ENCODE data around the gene DYNLT1. TPM values are rescaled to one million over a fixed set of nuclear protein-coding genes. Genes with fewer than 3 reads are reported as not detected.
"Not testable (repeated sequence)": the region's sequence is repeated elsewhere in the genome, so short reads cannot be mapped to it uniquely, and the experiment has no call there.

Gene DYNLT1
- total RNA-seq = 10 to 100 TPM; 70.9 to 74.2 TPM

DNA sequence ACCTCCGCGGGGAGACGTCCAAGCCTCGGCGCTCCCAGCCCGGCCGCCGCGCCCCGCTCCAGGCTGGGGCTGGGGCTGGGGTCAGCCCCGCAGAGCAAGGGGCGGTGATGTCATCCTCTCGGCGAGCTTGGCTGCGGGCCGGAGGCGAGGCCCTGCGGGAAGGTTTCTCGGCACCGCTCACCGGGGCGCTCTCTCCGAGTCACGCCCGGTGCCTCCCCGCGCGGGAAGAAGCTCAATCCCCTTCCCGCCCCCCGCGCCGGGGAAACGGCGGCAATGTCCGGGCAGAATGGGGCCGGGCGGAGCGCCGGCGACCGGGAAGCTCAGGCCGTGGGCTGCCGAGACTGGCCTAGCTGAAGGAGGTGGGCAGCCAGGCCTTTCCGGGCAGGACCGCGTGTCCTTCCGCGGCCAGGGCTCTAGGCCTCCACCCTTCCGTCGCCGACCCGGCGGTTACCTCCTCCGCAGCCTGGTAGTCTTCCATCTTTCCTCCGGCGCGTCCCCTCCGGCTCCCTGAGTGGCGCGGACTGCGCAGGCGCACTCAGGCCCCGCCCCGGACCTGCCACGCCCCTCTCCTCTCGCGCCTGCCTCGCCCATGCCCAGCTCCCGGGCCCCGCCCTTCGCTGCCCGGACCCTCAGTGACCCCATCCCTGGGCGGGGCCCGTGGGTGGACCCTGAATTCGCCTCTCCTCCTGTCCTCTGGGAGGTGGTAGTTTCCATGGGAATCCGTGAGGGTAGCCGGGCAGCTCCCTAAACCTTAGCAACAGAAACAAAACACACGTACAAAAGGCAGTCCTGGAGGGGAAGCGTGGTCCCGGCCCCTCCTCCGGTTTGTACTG is at the start of gene DYNLT1:
Gene DYNLT1, minus strand, starts transcription at position 513 of the 833 bp plus-strand sequence. Its CDS starts 35 bp downstream, at position 478.
- H3K9me3 Mint-ChIP-seq = peaks cover 2% of the 10 kb centered on the region

DNA sequence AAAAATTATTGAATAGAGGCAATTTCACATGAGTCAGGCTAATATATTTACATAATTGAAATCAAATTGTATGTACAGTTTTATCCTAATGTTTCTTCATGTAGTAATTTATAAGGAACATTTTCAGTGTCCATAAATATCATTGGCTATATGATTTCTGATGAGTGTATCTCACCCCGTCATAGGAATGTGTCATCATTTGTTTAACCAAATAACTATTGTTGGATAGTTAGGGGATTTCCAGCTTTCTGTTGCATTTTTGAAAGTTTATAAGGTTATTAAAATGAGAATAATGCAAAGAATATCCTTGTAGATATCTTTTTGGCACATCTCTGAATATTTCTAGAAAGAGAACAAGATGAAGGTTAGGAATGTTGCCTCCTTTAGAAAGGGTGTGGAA is 44.3 kb upstream of the DYNLT1 start:
- H3K4me3 Mint-ChIP-seq = no peak overlapping the region
- no peaks in the 10 kb centered on the region for H3K27me3 Mint-ChIP-seq
- H3K4me1 Mint-ChIP-seq = peaks cover 50% of the 10 kb centered on the region
- H3K36me3 Mint-ChIP-seq = peaks cover 65% of the 10 kb centered on the region
- H3K9me3 Mint-ChIP-seq = peaks cover 8% of the 10 kb centered on the region
- DNase-seq = no peak
- no peak overlapping the region for H3K27ac Mint-ChIP-seq

More for the DNA sequence above, at the start of gene DYNLT1:
- Mint-ChIP-seq H3K4me1 (peaks cover 72% of the 10 kb centered on the region), H3K4me3 (peak within 1 kb of the TSS; percentile 96), H3K36me3 (peaks cover 53% of the 10 kb centered on the region), H3K27me3 (no peaks in the 10 kb centered on the region), H3K27ac (peak within 1 kb of the TSS; percentile 96)
- DNase-seq = peak; percentile 94

DNA sequence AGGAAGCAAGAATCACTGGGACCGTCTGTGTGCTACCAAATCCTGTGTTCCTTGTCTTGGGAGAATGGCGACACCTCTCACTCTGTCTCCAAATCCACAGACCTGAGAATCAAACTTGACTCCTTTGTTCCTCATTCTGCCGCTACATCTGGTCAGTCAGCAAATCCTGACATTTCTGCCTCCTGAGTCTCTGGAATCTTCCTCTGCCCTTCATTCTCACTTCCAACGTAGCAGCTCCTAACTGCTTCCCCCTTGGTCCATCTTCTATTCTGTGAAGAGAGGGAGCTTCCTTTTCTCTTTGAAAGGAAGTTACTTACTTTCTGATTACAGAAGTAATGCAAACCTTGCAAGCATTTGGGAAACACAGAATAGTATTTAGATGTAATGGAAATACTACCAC is 43.0 kb upstream of the DYNLT1 start:
- peaks cover 54% of the 10 kb centered on the region for H3K4me1 Mint-ChIP-seq
- H3K4me3 Mint-ChIP-seq = no peak overlapping the region
- no peaks in the 10 kb centered on the region for H3K27me3 Mint-ChIP-seq
- H3K27ac Mint-ChIP-seq = peak overlapping the region; percentile 61
- no peak for DNase-seq
- peaks cover 71% of the 10 kb centered on the region for H3K36me3 Mint-ChIP-seq
- H3K9me3 Mint-ChIP-seq = peaks cover 8% of the 10 kb centered on the region

DNA sequence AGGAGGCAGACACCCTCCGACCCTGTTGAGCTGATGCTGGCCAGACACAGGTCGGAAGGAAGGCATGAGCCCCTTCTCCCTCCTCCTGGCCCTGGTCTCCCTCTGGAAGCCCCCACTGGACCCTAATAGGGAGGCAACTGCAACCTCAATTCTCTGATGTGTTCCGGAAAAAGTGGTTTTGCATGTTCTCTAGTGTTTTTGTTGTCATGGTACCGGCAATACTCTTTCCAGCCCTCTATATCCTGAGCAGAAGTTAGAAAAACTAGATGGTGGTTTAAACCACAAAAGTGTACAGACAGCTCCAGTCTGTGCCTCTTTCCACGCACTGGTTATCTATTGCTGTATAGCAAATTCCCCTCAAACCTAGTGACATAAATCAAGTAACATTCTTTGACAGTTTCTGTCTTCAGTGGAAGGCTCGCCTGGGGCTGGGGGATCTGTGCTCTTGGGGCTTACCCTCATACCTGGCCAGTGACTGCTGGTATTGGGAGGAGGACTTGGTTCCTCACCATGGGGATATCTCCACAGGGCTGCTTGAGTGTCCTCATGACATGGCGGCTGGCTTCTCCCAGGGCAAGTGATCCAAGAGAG is 42.3 kb upstream of the DYNLT1 start:
- Mint-ChIP-seq H3K27ac (peak overlapping the region; percentile 61), H3K4me3 (peak overlapping the region; percentile 40), H3K4me1 (peaks cover 54% of the 10 kb centered on the region), H3K9me3 (peaks cover 8% of the 10 kb centered on the region), H3K36me3 (peaks cover 74% of the 10 kb centered on the region), H3K27me3 (no peaks in the 10 kb centered on the region)
- DNase-seq = peak; percentile 39

DNA sequence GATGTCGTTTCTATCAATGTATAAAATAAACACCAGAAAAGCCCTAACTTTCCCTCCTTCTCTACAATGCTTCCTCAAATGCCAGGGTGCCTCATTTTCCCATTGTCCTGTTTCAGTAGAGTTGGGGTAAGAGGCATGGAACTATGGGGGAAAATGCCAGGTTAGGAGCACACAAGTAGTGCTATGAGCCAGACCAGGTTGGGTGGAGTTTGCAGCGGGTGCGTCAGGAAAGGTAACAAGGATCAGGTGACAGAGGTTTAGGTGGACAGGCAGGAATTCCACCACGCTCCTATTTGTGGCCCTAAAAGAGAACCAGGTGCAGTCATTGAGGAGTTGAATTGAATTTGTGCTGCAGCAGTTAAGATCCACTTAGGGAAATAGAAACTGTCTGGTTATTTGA is 41.8 kb upstream of the DYNLT1 start:
- no peak for DNase-seq
- Mint-ChIP-seq H3K27ac (peak overlapping the region; percentile 61), H3K4me3 (no peak overlapping the region), H3K27me3 (no peaks in the 10 kb centered on the region), H3K4me1 (peaks cover 53% of the 10 kb centered on the region), H3K9me3 (peaks cover 8% of the 10 kb centered on the region), H3K36me3 (peaks cover 78% of the 10 kb centered on the region)

DNA sequence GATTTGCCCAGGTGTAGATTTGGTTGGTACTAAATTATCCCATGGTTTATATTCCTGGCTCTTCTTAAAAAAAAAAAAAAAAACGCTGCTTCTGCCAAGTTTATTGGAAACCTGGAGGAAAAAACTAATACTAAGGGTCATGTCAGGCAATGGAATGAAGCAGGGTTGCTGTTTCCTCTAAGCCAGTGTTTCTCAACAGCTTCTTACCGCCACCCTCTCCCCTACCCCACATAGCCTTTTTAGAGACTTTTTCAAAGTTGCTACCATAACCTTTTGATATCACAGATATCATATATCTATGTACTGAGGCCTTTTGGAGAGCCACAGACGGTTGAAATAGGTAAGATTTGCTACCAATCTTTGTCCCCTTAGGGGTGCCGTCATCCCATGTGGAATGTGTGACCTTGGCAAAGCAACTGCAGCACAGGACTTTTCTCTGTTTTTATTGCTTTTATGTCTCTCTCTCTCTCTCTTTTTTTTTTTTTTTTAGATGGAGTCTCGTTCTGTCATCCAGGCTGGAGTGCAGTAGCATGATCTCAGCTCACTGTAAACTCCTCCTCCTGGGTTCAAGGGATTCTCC is 40.3 kb upstream of the DYNLT1 start:
- Mint-ChIP-seq H3K4me3 (no peak overlapping the region), H3K36me3 (peaks cover 80% of the 10 kb centered on the region), H3K27me3 (no peaks in the 10 kb centered on the region), H3K9me3 (peaks cover 8% of the 10 kb centered on the region), H3K4me1 (peaks cover 47% of the 10 kb centered on the region), H3K27ac (no peak overlapping the region)
- DNase-seq = no peak

DNA sequence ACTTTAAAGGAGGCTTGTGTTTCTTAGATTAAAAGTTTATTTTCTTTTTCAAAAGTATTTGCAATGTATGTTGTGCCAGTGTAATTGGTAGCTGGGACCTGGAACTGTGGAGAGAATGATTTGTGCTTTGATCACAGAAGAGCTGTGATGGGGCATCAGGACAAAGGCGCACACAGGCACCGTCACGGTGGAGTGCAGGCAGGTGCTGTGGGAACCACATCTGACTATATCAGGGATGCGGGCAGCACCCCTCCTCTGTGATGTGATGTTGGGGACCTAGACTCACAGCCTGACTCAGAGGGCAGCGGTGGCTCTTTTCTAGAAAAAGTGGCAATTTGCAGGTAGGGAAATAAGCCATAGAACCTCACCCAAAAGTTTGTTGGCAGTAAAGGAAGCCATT is 39.8 kb upstream of the DYNLT1 start:
- peaks cover 46% of the 10 kb centered on the region for H3K4me1 Mint-ChIP-seq
- H3K27me3 Mint-ChIP-seq = no peaks in the 10 kb centered on the region
- no peak overlapping the region for H3K27ac Mint-ChIP-seq
- peaks cover 8% of the 10 kb centered on the region for H3K9me3 Mint-ChIP-seq
- H3K4me3 Mint-ChIP-seq = no peak overlapping the region
- DNase-seq = no peak
- peaks cover 79% of the 10 kb centered on the region for H3K36me3 Mint-ChIP-seq

DNA sequence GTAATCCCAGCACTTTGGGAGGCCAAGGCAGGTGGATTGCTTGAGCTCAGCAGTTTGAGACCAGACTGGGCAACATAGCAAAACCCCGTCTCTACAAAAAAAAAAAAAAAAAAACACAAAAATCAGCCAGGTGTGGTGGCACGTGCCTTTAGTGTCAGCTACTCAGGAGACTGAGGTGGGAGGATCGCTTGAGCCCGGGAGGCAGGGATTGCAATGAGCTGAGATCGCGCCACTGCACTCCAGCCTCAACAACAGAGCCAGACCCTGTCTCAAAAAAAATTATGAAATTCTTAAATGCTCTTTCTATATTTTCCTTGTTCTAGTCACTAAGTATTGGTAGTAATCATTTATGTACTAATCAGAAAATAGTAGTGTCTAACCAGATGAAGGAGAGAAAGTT is 35.9 kb upstream of the DYNLT1 start:
- no peak overlapping the region for H3K4me3 Mint-ChIP-seq
- no peaks in the 10 kb centered on the region for H3K9me3 Mint-ChIP-seq
- no peak overlapping the region for H3K27ac Mint-ChIP-seq
- peaks cover 74% of the 10 kb centered on the region for H3K36me3 Mint-ChIP-seq
- no peaks in the 10 kb centered on the region for H3K27me3 Mint-ChIP-seq
- DNase-seq = no peak
- H3K4me1 Mint-ChIP-seq = peaks cover 26% of the 10 kb centered on the region

DNA sequence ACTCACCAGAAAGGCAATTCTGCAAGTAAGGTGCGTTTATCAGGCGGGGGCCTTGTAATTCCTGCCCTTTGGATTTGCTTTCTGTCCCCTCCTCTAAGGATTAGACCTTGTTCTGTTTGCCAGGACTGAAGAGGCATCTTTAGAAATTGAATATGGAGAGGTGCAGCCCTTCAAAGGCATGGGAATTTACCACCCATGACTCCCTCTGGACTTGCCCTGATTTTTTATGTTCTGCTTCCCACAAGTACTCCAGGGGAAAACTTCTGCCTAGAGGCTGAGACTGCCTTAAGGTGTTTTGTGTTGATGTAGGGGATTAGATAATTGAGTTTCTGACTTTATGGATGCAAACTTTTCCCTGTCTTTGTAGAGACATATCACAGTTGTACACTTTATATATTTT is 35.5 kb upstream of the DYNLT1 start:
- Mint-ChIP-seq H3K36me3 (peaks cover 74% of the 10 kb centered on the region), H3K4me1 (peaks cover 24% of the 10 kb centered on the region), H3K27ac (no peak overlapping the region), H3K4me3 (no peak overlapping the region), H3K27me3 (no peaks in the 10 kb centered on the region), H3K9me3 (no peaks in the 10 kb centered on the region)
- DNase-seq = no peak

DNA sequence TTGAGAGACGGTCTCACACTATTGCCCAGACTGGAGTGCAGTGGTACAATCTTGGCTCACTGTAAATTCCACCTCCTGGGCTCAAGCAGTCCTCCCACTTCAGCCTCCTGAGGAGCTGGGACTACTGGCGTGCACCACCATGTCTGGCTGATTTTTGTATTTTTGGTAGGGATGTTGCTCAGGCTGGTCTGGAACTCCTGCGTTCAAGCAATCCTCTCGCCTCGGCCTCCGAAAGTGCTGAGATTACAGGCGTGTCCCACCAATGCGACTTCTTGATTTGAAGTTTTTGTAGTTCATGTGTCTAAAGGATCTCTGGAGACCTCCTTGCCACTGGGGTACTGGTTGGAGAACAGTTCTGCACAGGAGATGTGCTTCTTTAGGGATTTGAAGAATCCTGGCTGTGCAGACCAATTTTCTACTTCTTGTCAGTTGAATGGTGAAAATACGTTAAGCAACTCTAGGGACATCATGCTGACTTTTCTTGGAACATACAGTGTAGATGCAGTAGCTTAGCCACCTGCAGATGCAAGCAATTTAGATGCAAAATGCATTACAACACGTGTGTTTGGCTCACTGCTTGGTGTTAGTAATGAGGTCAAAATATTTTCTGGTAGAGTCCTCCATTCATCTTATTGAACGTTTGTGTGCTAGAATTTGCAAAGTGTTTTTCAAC is 33.5 kb upstream of the DYNLT1 start:
- peaks cover 10% of the 10 kb centered on the region for H3K4me1 Mint-ChIP-seq
- H3K27me3 Mint-ChIP-seq = no peaks in the 10 kb centered on the region
- no peak overlapping the region for H3K4me3 Mint-ChIP-seq
- H3K27ac Mint-ChIP-seq = no peak overlapping the region
- DNase-seq = no peak
- H3K9me3 Mint-ChIP-seq = no peaks in the 10 kb centered on the region
- H3K36me3 Mint-ChIP-seq = peaks cover 70% of the 10 kb centered on the region

DNA sequence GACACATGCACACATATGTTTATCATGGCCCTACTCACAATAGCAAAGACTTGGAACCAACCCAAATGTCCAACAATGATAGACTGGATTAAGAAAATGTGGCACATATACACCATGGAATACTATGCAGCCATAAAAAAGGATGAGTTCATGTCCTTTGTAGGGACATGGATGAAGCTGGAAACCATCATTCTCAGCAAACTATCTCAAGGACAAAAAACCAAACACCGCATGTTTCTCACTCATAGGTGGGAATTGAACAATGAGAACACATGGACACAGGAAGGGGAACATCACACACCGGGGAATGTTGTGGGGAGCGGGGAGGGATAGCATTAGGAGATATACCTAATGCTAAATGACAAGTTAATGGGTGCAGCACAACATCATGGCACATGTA is 32.6 kb upstream of the DYNLT1 start:
- not testable (repeated sequence) for H3K4me1 Mint-ChIP-seq

DNA sequence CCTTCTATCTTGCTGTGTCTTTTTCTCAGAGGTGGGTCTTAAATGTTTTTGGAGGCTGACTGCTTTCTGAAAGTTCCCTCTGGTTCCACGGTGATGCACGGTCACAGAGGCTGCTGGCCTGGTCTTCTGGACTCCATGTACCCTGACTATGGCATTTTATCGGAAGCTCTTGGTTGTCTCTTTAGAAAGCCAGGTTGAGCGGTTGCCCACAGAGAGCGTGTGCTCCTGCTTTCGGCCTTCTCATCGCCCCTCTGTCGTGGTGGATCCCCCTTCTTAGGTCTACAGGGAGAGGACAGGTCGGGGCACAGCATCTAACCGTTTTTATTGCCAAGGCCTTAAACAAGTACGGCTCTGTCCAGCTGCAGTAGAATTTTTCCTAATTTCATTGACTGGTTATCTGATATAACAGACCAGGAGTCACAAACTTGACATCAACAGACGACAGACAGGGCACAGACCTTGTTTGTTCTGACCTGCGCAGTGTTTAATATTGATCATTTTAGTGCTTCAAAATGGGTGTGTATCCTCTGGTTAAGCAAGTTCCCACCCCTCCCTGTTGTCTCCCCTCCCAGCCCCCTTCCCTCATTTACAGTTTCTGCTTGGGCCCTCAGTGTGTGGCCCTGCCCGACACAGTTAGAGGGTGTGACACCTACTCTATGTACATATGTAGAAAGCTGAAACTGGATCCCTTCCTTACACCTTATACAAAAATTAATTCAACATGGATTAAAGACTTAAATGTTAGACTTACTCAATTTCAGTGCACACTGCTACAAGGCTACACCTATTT is 30.0 kb upstream of the DYNLT1 start:
- peaks cover 52% of the 10 kb centered on the region for H3K36me3 Mint-ChIP-seq
- H3K4me3 Mint-ChIP-seq = no peak overlapping the region
- H3K27ac Mint-ChIP-seq = no peak overlapping the region
- DNase-seq = no peak
- peaks cover 10% of the 10 kb centered on the region for H3K4me1 Mint-ChIP-seq
- no peaks in the 10 kb centered on the region for H3K27me3 Mint-ChIP-seq
- no peaks in the 10 kb centered on the region for H3K9me3 Mint-ChIP-seq

More for the DNA sequence above, 32.6 kb upstream of the DYNLT1 start:
- H3K27ac Mint-ChIP-seq, H3K9me3 Mint-ChIP-seq, DNase-seq, H3K4me3 Mint-ChIP-seq, H3K27me3 Mint-ChIP-seq: not testable (repeated sequence)
- H3K36me3 Mint-ChIP-seq = peaks cover 65% of the 10 kb centered on the region

DNA sequence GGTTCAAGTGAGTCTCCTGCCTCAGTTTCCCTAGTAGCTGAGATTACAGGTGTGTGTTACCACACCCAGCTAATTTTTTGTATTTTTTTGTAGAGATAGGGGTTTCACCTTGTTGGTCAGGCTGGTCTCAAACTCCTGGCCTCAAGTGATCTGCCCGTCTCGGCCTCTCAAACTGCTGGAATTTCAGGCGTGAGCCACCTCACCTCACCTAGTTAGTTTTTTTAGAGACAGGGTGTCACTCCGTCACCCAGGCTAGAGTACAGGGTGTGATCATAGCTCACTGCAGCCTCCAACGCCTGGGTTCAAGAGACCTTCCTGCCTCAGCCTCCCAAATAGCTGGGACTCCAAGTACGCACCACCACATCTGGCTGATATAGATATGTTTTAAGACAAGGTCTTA is 28.2 kb upstream of the DYNLT1 start:
- H3K27ac Mint-ChIP-seq = no peak overlapping the region
- no peaks in the 10 kb centered on the region for H3K27me3 Mint-ChIP-seq
- H3K36me3 Mint-ChIP-seq = peaks cover 49% of the 10 kb centered on the region
- no peak for DNase-seq
- no peaks in the 10 kb centered on the region for H3K4me1 Mint-ChIP-seq
- no peaks in the 10 kb centered on the region for H3K9me3 Mint-ChIP-seq
- no peak overlapping the region for H3K4me3 Mint-ChIP-seq

DNA sequence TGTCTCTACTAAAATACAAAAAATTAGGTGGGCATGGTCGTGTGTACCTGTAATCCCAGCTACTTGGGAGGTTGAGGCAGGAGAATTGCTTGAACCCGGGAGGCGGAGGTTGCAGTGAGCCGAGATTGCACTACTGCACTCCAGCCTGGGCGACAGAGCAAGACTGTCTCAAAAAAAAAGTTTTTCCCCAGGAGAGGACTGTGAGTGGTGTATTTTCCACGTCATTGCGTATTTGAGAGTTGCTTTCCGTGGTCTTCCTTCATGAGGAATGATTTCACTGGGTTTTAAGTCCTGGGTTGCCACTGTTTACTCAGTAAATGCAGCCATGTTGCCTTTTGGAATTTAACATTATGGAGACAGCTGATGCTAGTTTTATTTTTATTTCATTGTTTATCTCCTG is 27.6 kb upstream of the DYNLT1 start:
- H3K27me3 Mint-ChIP-seq, H3K4me1 Mint-ChIP-seq, H3K27ac Mint-ChIP-seq, H3K9me3 Mint-ChIP-seq, DNase-seq, H3K4me3 Mint-ChIP-seq: not testable (repeated sequence)
- H3K36me3 Mint-ChIP-seq = peaks cover 50% of the 10 kb centered on the region
